H9 (cell line): ENCODE results near the gene ITPR2. TPM values are rescaled to one million over a fixed set of nuclear protein-coding genes. Genes with fewer than 3 reads are reported as not detected.

Source experiments
- DNase-seq: peaks from one replicate; pipeline ENCODE4 v3.0.0-alpha.2; 2017
- H2AFZ ChIP-seq: one replicate; pipeline ENCODE4 v1.6.1; 2013; ENCODE audit warnings: mild to moderate bottlenecking, low read length, control low read depth, moderate library complexity
- H2AK5ac ChIP-seq: 2 replicates; pipeline ENCODE4 v1.6.1; 2013; ENCODE audit warnings: low read length, control low read depth, mixed read lengths; ENCODE audit not compliant: insufficient read length
- H2BK120ac ChIP-seq: one replicate; pipeline ENCODE4 v1.6.1; 2013; ENCODE audit warnings: low read depth, mild to moderate bottlenecking, low read length, control low read depth, inconsistent platforms; ENCODE audit not compliant: poor library complexity, severe bottlenecking
- H2BK12ac ChIP-seq: 2 replicates; pipeline ENCODE4 v1.6.1; 2013; ENCODE audit warnings: low read length, control low read depth, mixed read lengths, low read depth; ENCODE audit not compliant: insufficient read length
- H2BK15ac ChIP-seq: 2 replicates; pipeline ENCODE4 v1.6.1; 2013; ENCODE audit warnings: low read depth, low read length, control low read depth
- H2BK20ac ChIP-seq: one replicate; pipeline ENCODE4 v1.6.1; 2013; ENCODE audit warnings: low read depth, mild to moderate bottlenecking, low read length, control low read depth, inconsistent platforms; ENCODE audit not compliant: poor library complexity, severe bottlenecking
- H2BK5ac ChIP-seq: 2 replicates; pipeline ENCODE4 v1.6.1; 2013; ENCODE audit warnings: low read length, control low read depth, mixed read lengths; ENCODE audit not compliant: insufficient read length
- H3K14ac ChIP-seq: 2 replicates; pipeline ENCODE4 v1.6.1; 2013; ENCODE audit warnings: low read length, control low read depth; ENCODE audit not compliant: insufficient read depth
- H3K18ac ChIP-seq: 2 replicates; pipeline ENCODE4 v1.6.1; 2013; ENCODE audit warnings: low read depth, mild to moderate bottlenecking, mixed read lengths, low read length, control low read depth; ENCODE audit not compliant: insufficient read length
- H3K23ac ChIP-seq: 2 replicates; pipeline ENCODE4 v1.6.1; 2013; ENCODE audit warnings: low read length, control low read depth, mixed read lengths, low read depth; ENCODE audit not compliant: insufficient read length
- H3K23me2 ChIP-seq: 2 replicates; pipeline ENCODE4 v1.6.1; 2013; ENCODE audit warnings: low read depth, mild to moderate bottlenecking, mixed read lengths, low read length, control low read depth; ENCODE audit not compliant: insufficient read length, poor library complexity, severe bottlenecking
- H3K27ac ChIP-seq: 2 replicates; pipeline ENCODE4 v1.5.1; 2013; ENCODE audit warnings: low read length, control low read depth, mixed read lengths, low read depth; ENCODE audit not compliant: insufficient read length
- H3K27me3 ChIP-seq: 2 replicates; pipeline ENCODE4 v1.6.1; 2013; ENCODE audit warnings: low read length, control low read depth, inconsistent platforms; ENCODE audit not compliant: insufficient read depth
- H3K4ac ChIP-seq: 2 replicates; pipeline ENCODE4 v1.6.1; 2013; ENCODE audit warnings: low read depth, mild to moderate bottlenecking, control low read depth, inconsistent platforms, low read length, moderate library complexity
- H3K4me1 ChIP-seq: 2 replicates; pipeline ENCODE4 v1.6.1; 2013; ENCODE audit warnings: low read length, control low read depth, inconsistent platforms; ENCODE audit not compliant: insufficient read depth
- H3K4me2 ChIP-seq: 2 replicates; pipeline ENCODE4 v1.6.1; 2013; ENCODE audit warnings: low read length, control low read depth, mixed read lengths; ENCODE audit not compliant: insufficient read length, insufficient read depth
- H3K56ac ChIP-seq: 2 replicates; pipeline ENCODE4 v1.6.1; 2013; ENCODE audit warnings: low read depth, mild to moderate bottlenecking, mixed read lengths, low read length, control low read depth; ENCODE audit not compliant: insufficient read length
- H3K79me1 ChIP-seq: 2 replicates; pipeline ENCODE4 v1.6.1; 2013; ENCODE audit warnings: low read depth, mild to moderate bottlenecking, moderate library complexity, low read length, control low read depth, inconsistent platforms; ENCODE audit not compliant: insufficient read depth, poor library complexity, severe bottlenecking
- H3K79me2 ChIP-seq: 2 replicates; pipeline ENCODE4 v1.6.1; 2013; ENCODE audit warnings: low read length, control low read depth, inconsistent platforms; ENCODE audit not compliant: insufficient read depth
- H3K9ac ChIP-seq: 2 replicates; pipeline ENCODE4 v1.6.1; 2013; ENCODE audit warnings: low read length, control low read depth, mixed read lengths; ENCODE audit not compliant: insufficient read length; ENCODE audit errors: extremely low read depth
- H3K9me3 ChIP-seq: one replicate; pipeline ENCODE4 v1.6.1; 2013; ENCODE audit warnings: low read depth, low read length, inconsistent platforms; ENCODE audit not compliant: control insufficient read depth
- H3T11ph ChIP-seq: one replicate; pipeline ENCODE4 v1.6.1; 2013; ENCODE audit warnings: mild to moderate bottlenecking, low read length, control low read depth, inconsistent platforms
- H4K20me1 ChIP-seq: one replicate; pipeline ENCODE4 v1.6.1; 2013; ENCODE audit not compliant: control insufficient read depth, insufficient read length, insufficient read depth
- H4K5ac ChIP-seq: 2 replicates; pipeline ENCODE4 v1.6.1; 2013; ENCODE audit warnings: low read depth, mild to moderate bottlenecking, mixed read lengths, low read length, control low read depth; ENCODE audit not compliant: insufficient read length
- H4K8ac ChIP-seq: replicated peaks from 2 replicates; pipeline ENCODE4 v1.6.1; 2013; ENCODE audit warnings: low read length, control low read depth, mixed read lengths, low read depth; ENCODE audit not compliant: insufficient read length
- H4K91ac ChIP-seq: 2 replicates; pipeline ENCODE4 v1.6.1; 2013; ENCODE audit warnings: low read depth, mild to moderate bottlenecking, moderate library complexity, mixed read lengths, low read length, control low read depth; ENCODE audit not compliant: insufficient read length
- H3K27ac Mint-ChIP-seq, 3 experiments: 2 replicates in 2 of 3; 3 replicates in 1 of 3; pipeline ENCODE4 v1.8.0; 2020 to 2021; ENCODE audit warnings: mixed read lengths in 3 of 3, mild to moderate bottlenecking in 1 of 3, moderate library complexity in 1 of 3
- H3K27me3 Mint-ChIP-seq: 2 replicates; pipeline ENCODE4 v1.8.0; 2021; ENCODE audit warnings: low read depth, mild to moderate bottlenecking, moderate library complexity, mixed read lengths
- H3K36me3 Mint-ChIP-seq, 3 experiments: 2 replicates in 2 of 3; 3 replicates in 1 of 3; pipeline ENCODE4 v1.8.0; 2020 to 2021; ENCODE audit warnings: low read depth in 3 of 3, mixed read lengths in 3 of 3; ENCODE audit not compliant: insufficient read depth in 1 of 3
- H3K4me1 Mint-ChIP-seq, 2 experiments: 2 replicates each; pipeline ENCODE4 v1.8.0; 2020; ENCODE audit warnings: mixed read lengths in 2 of 2
- H3K4me3 Mint-ChIP-seq, 2 experiments: 2 replicates in 1 of 2; 3 replicates in 1 of 2; pipeline ENCODE4 v1.8.0; 2020 to 2021; ENCODE audit warnings: mild to moderate bottlenecking in 2 of 2, mixed read lengths in 2 of 2, moderate library complexity in 1 of 2
- H3K9me3 Mint-ChIP-seq, 2 experiments: 2 replicates in 1 of 2; 3 replicates in 1 of 2; pipeline ENCODE4 v1.8.0; 2020; ENCODE audit warnings: mild to moderate bottlenecking in 2 of 2, mixed read lengths in 2 of 2, moderate library complexity in 1 of 2
- CTCF ChIP-seq: fragments of 200-600 bp; sonication (generic); conservative IDR thresholded peaks from 3 replicates; pipeline ENCODE4 v1.8.0; 2021; ENCODE audit warnings: antibody characterized with exemption, mild to moderate bottlenecking
- WGBS: extraction: QIAGEN DNeasy Blood & Tissue Kit; methylation state at CpG from one replicate; pipeline ENCODE4 v1.1.7; 2013; ENCODE audit warnings: missing lambda C conversion rate, low lambda C conversion rate, mixed read lengths; ENCODE audit not compliant: insufficient read length; ENCODE audit errors: extremely low coverage; 5-methylcytosine and 5-hydroxymethylcytosine counted together
- total RNA-seq: library from RNA; stranded (reverse); gene quantifications from 2 replicates; pipeline ENCODE4 v1.2.1, GENCODE V29; 2021

ITPR2 gene
- total RNA-seq, 1 experiment from 2014 or later, result 14.8 TPM

GRCh38 chr12:26453246-26453645, 379.7 kb downstream of the ITPR2 start:
- H3K4ac ChIP-seq, result no peak overlapping the region
- H3K36me3 Mint-ChIP-seq, result peaks cover 0 to 4% (median 0%) of the 10 kb centered on the region in 3 experiments; a peak in 2 of 7 replicates
- H3K27ac ChIP-seq, result no peak overlapping the region
- H3K18ac ChIP-seq, result no peak overlapping the region
- no peak overlapping the region for H2BK20ac ChIP-seq
- WGBS, result no CpG with 5 or more reads among the region's 3 CpGs
- TF ChIP-seq CTCF, result no peak
- H3K4me3 Mint-ChIP-seq, result no peak overlapping the region
- no peak overlapping the region for H2AK5ac ChIP-seq
- H3K9ac ChIP-seq, result no peak overlapping the region
- no peak overlapping the region for H2BK12ac ChIP-seq
- H3K23ac ChIP-seq, result no peak overlapping the region
- H3K4me1 ChIP-seq, result no peaks in the 10 kb centered on the region
- H3T11ph ChIP-seq, result no peak overlapping the region
- H2BK15ac ChIP-seq, result no peak overlapping the region
- H4K20me1 ChIP-seq, result no peaks in the 10 kb centered on the region
- no peak overlapping the region for H3K27ac Mint-ChIP-seq
- DNase-seq, result no peak
- no peaks in the 10 kb centered on the region for H3K27me3 ChIP-seq
- no peak overlapping the region for H4K91ac ChIP-seq
- H2BK5ac ChIP-seq, result no peak overlapping the region
- H3K4me1 Mint-ChIP-seq, result peaks cover 0 to 4% of the 10 kb centered on the region in 2 experiments; a peak in 2 of 4 replicates
- H3K4me2 ChIP-seq, result no peak overlapping the region
- no peak overlapping the region for H2BK120ac ChIP-seq
- H2AFZ ChIP-seq, result no peak overlapping the region
- H3K14ac ChIP-seq, result no peak overlapping the region
- no peaks in the 10 kb centered on the region for H3K9me3 ChIP-seq
- H3K23me2 ChIP-seq, result no peaks in the 10 kb centered on the region
- H3K9me3 Mint-ChIP-seq, result no peaks in the 10 kb centered on the region
- no peak overlapping the region for H4K8ac ChIP-seq
- no peak overlapping the region for H4K5ac ChIP-seq
- no peak overlapping the region for H3K56ac ChIP-seq
- no peaks in the 10 kb centered on the region for H3K79me2 ChIP-seq
- H3K79me1 ChIP-seq, result no peaks in the 10 kb centered on the region
- H3K27me3 Mint-ChIP-seq, result no peaks in the 10 kb centered on the region
